H1 (cell line): ENCODE results near the gene RRP7A. TPM values are rescaled to one million over a fixed set of nuclear protein-coding genes. Genes with fewer than 3 reads are reported as not detected.

Experiments
- CTCF ChIA-PET: fragments of 300-600 bp; sonication (Branson Sonifier 250); formaldehyde crosslinking; loops from one replicate; lab custom pipeline; 2021; ENCODE audit not compliant: partially characterized antibody; lab: Charles Lee
- POLR2A ChIA-PET: fragments of 300-600 bp; sonication (Branson Sonifier 250); formaldehyde crosslinking; loops from one replicate; lab custom pipeline; 2021; ENCODE audit warnings: inconsistent platforms; ENCODE audit not compliant: partially characterized antibody; lab: Charles Lee
- DNase-seq, 2 experiments: peaks; one replicate each; pipeline versions ENCODE4 v3.0.0 to v3.0.0-alpha.2; 2010 to 2022; ENCODE audit warnings: low spot score in 2 of 2, low read depth in 1 of 2, mixed read lengths in 1 of 2
- FAIRE-seq: peaks from 2 replicates; lab custom pipeline; 2011; peaks lifted over from hg19 to GRCh38; lab: Jason Lieb, UNC
- H2AFZ ChIP-seq: 2 replicates; pipeline ENCODE4 v1.8.1; 2012; ENCODE audit warnings: low read length, inconsistent platforms
- H2AK5ac ChIP-seq: 2 replicates; pipeline ENCODE4 v1.6.1; 2013; ENCODE audit warnings: low read depth, low read length
- H2BK120ac ChIP-seq: replicated peaks from 2 replicates; pipeline ENCODE3; 2013; ENCODE audit warnings: low read depth, low read length, inconsistent platforms
- H2BK12ac ChIP-seq: 2 replicates; pipeline ENCODE4 v1.6.1; 2013; ENCODE audit warnings: low read depth, low read length
- H2BK15ac ChIP-seq: 2 replicates; pipeline ENCODE4 v1.6.1; 2013; ENCODE audit warnings: low read length
- H2BK20ac ChIP-seq: 2 replicates; pipeline ENCODE4 v1.6.1; 2013; ENCODE audit warnings: low read length
- H2BK5ac ChIP-seq: 2 replicates; pipeline ENCODE4 v1.6.1; 2013; ENCODE audit warnings: low read depth, low read length
- H3K14ac ChIP-seq: 2 replicates; pipeline ENCODE4 v1.6.1; 2013; ENCODE audit warnings: inconsistent platforms; ENCODE audit not compliant: insufficient read length
- H3K18ac ChIP-seq: 2 replicates; pipeline ENCODE4 v1.6.1; 2013; ENCODE audit warnings: low read length; ENCODE audit errors: extremely low read depth
- H3K23ac ChIP-seq: 2 replicates; pipeline ENCODE4 v1.6.1; 2013; ENCODE audit warnings: inconsistent platforms; ENCODE audit not compliant: insufficient read length
- H3K23me2 ChIP-seq: 2 replicates; pipeline ENCODE4 v1.6.1; 2013; ENCODE audit warnings: low read depth, low read length
- H3K27ac ChIP-seq: 2 replicates; pipeline ENCODE4 v1.6.1; 2011; ENCODE audit warnings: low read depth, low read length, inconsistent platforms
- H3K27me3 ChIP-seq, 4 experiments: replicated peaks in 1 of 4; 1 replicate in 1 of 4; 2 replicates in 3 of 4; pipeline versions ENCODE4 v1.6.1 to v1.8.1; 2011 to 2013; ENCODE audit warnings: low read length in 3 of 4, mild to moderate bottlenecking in 3 of 4, inconsistent platforms in 2 of 4, mixed read lengths in 2 of 4, moderate library complexity in 1 of 4; ENCODE audit not compliant: control insufficient read depth in 3 of 4, insufficient read depth in 3 of 4; ENCODE audit errors: extremely low read depth in 1 of 4
- H3K36me3 ChIP-seq, 4 experiments: 2 replicates each; pipeline versions ENCODE4 v1.6.1 to v1.8.1; 2011 to 2013; ENCODE audit warnings: mild to moderate bottlenecking in 4 of 4, low read length in 3 of 4, moderate library complexity in 2 of 4, control low read depth in 1 of 4, inconsistent platforms in 1 of 4; ENCODE audit not compliant: insufficient read depth in 4 of 4, control insufficient read depth in 2 of 4
- H3K4ac ChIP-seq: replicated peaks from 2 replicates; pipeline ENCODE3; 2013; ENCODE audit warnings: low read length, low read depth, mixed read lengths, inconsistent platforms; ENCODE audit not compliant: insufficient read length
- H3K4me1 ChIP-seq, 4 experiments: replicated peaks in 1 of 4; 1 replicate in 1 of 4; 2 replicates in 3 of 4; pipeline versions ENCODE4 v1.6.1 to v1.8.1; 2011 to 2013; ENCODE audit warnings: low read length in 3 of 4, inconsistent platforms in 2 of 4, mixed read lengths in 1 of 4; ENCODE audit not compliant: insufficient read depth in 4 of 4, control insufficient read depth in 3 of 4
- H3K4me2 ChIP-seq, 2 experiments: 2 replicates each; pipeline versions ENCODE4 v1.6.1 to v1.8.1; 2011 to 2013; ENCODE audit warnings: low read depth in 2 of 2, low read length in 2 of 2, control low read depth in 1 of 2, inconsistent platforms in 1 of 2, mild to moderate bottlenecking in 1 of 2; ENCODE audit not compliant: insufficient read depth in 1 of 2
- H3K4me3 ChIP-seq, 4 experiments: fragments of 200-600, 300-600 bp in 1 of 4; sonication (generic), shearing (Covaris generic), sonication (Bioruptor Twin) in 1 of 4; 2 replicates each; pipeline versions ENCODE4 v1.5.1 to v1.8.1; 2011 to 2016; ENCODE audit warnings: low read length in 4 of 4, low read depth in 3 of 4, control low read depth in 2 of 4, inconsistent platforms in 2 of 4, mild to moderate bottlenecking in 2 of 4, mixed read lengths in 1 of 4, moderate library complexity in 1 of 4; ENCODE audit not compliant: insufficient read depth in 2 of 4; ENCODE audit errors: extremely low read depth in 1 of 4
- H3K56ac ChIP-seq: replicated peaks from 2 replicates; pipeline ENCODE3; 2013; ENCODE audit warnings: low read depth, mild to moderate bottlenecking, mixed read lengths, low read length, inconsistent platforms; ENCODE audit not compliant: insufficient read length
- H3K79me1 ChIP-seq: 2 replicates; pipeline ENCODE4 v1.6.1; 2013; ENCODE audit warnings: low read depth, low read length, control low read depth
- H3K79me2 ChIP-seq, 2 experiments: 2 replicates each; pipeline versions ENCODE4 v1.6.1 to v1.8.1; 2012 to 2013; ENCODE audit warnings: low read length in 2 of 2, mild to moderate bottlenecking in 2 of 2, inconsistent platforms in 1 of 2; ENCODE audit not compliant: insufficient read depth in 2 of 2, control insufficient read depth in 1 of 2
- H3K9ac ChIP-seq, 4 experiments: replicated peaks in 1 of 4; 1 replicate in 1 of 4; 2 replicates in 3 of 4; pipeline versions ENCODE4 v1.6.1 to v1.8.1; 2011 to 2013; ENCODE audit warnings: low read depth in 3 of 4, low read length in 3 of 4, control low read depth in 2 of 4, mild to moderate bottlenecking in 2 of 4, moderate library complexity in 2 of 4, inconsistent platforms in 1 of 4; ENCODE audit errors: extremely low read depth in 1 of 4
- H3K9me3 ChIP-seq, 2 experiments: 2 replicates each; pipeline versions ENCODE4 v1.6.1 to v1.8.1; 2012 to 2013; ENCODE audit warnings: mild to moderate bottlenecking in 2 of 2, moderate library complexity in 2 of 2, control low read depth in 1 of 2, inconsistent platforms in 1 of 2, low read depth in 1 of 2, low read length in 1 of 2, mixed read lengths in 1 of 2; ENCODE audit not compliant: insufficient read depth in 2 of 2
- H4K20me1 ChIP-seq, 2 experiments: replicated peaks in 1 of 2; 2 replicates each; pipeline versions ENCODE3 to v1.8.1; 2011 to 2013; ENCODE audit warnings: inconsistent platforms in 2 of 2, low read length in 2 of 2, mild to moderate bottlenecking in 1 of 2; ENCODE audit not compliant: insufficient read depth in 2 of 2, control insufficient read depth in 1 of 2
- H4K5ac ChIP-seq: 2 replicates; pipeline ENCODE4 v1.6.1; 2013; ENCODE audit warnings: low read length, low read depth, mixed read lengths, inconsistent platforms; ENCODE audit not compliant: insufficient read length
- H4K8ac ChIP-seq: 2 replicates; pipeline ENCODE4 v1.8.0; 2013; ENCODE audit warnings: mild to moderate bottlenecking, moderate library complexity, low read length, inconsistent platforms; ENCODE audit not compliant: insufficient read depth; ENCODE audit errors: extremely low read depth
- H4K91ac ChIP-seq: replicated peaks from 2 replicates; pipeline ENCODE3; 2013; ENCODE audit warnings: low read length, mixed read lengths, inconsistent platforms; ENCODE audit not compliant: insufficient read length
- ATF3 ChIP-seq: IDR thresholded peaks from 2 replicates; pipeline ENCODE4 v1.6.1; 2011; ENCODE audit warnings: low read depth, mild to moderate bottlenecking, low read length; ENCODE audit not compliant: insufficient read depth
- BCL11A ChIP-seq, 2 experiments: IDR thresholded peaks; one replicate each; pipeline ENCODE4 v1.6.1; 2011; ENCODE audit warnings: low read depth in 2 of 2, low read length in 2 of 2, mild to moderate bottlenecking in 2 of 2
- BRCA1 ChIP-seq: IDR thresholded peaks from 2 replicates; pipeline ENCODE4 v1.6.1; 2012; ENCODE audit warnings: low read depth, low read length, improper control_type of control experiment
- RAD21 ChIP-seq, 2 experiments: IDR thresholded peaks in 1 of 2; conservative IDR thresholded peaks in 1 of 2; 2 replicates each; pipeline ENCODE4 v1.6.1; 2011; ENCODE audit warnings: low read depth in 2 of 2, low read length in 2 of 2, improper control_type of control experiment in 1 of 2, inconsistent platforms in 1 of 2, mild to moderate bottlenecking in 1 of 2, moderate library complexity in 1 of 2
- SIN3A ChIP-seq, 2 experiments: IDR thresholded peaks in 1 of 2; conservative IDR thresholded peaks in 1 of 2; 2 replicates each; pipeline ENCODE4 v1.6.1; 2011 to 2012; ENCODE audit warnings: low read length in 2 of 2, improper control_type of control experiment in 1 of 2, low read depth in 1 of 2, mild to moderate bottlenecking in 1 of 2
- SIRT6 ChIP-seq: IDR thresholded peaks from one replicate; pipeline ENCODE4 v1.7.1; 2012; ENCODE audit warnings: low read length, inconsistent platforms
- SP2 ChIP-seq: IDR thresholded peaks from 2 replicates; pipeline ENCODE4 v1.6.1; 2012; ENCODE audit warnings: mild to moderate bottlenecking, low read length, inconsistent platforms
- SP4 ChIP-seq: IDR thresholded peaks from 2 replicates; pipeline ENCODE4 v1.6.1; 2012; ENCODE audit warnings: low read length, inconsistent platforms
- SRF ChIP-seq: IDR thresholded peaks from 2 replicates; pipeline ENCODE4 v1.6.1; 2011; ENCODE audit warnings: mild to moderate bottlenecking, low read depth, low read length, moderate library complexity
- TEAD4 ChIP-seq: IDR thresholded peaks from 2 replicates; pipeline ENCODE4 v1.6.1; 2012; ENCODE audit warnings: low read depth, low read length, inconsistent platforms, mixed read lengths
- USF2 ChIP-seq: IDR thresholded peaks from 2 replicates; pipeline ENCODE4 v1.6.1; 2011; ENCODE audit warnings: low read length, improper control_type of control experiment
- WGBS, 2 experiments: shearing (Covaris generic) in 1 of 2; methylation state at CpG; one replicate each; pipeline versions ENCODE4 v1.1.6 to v1.1.7; 2013 to 2015; ENCODE audit warnings: low lambda C conversion rate in 2 of 2, mixed read lengths in 2 of 2, inconsistent platforms in 1 of 2, low coverage in 1 of 2, missing lambda C conversion rate in 1 of 2; ENCODE audit not compliant: insufficient replicate concordance in 2 of 2, insufficient coverage in 1 of 2, insufficient read length in 1 of 2; ENCODE audit errors: extremely low coverage in 1 of 2, missing lambda C conversion rate in 1 of 2; 5-methylcytosine and 5-hydroxymethylcytosine counted together
- polyA plus RNA-seq, 7 experiments: library from polyadenylated mRNA; depleted of rRNA in 3 of 7; stranded (reverse) in 5 of 7; unstranded in 2 of 7; fragments of >200 nt in 5 of 7; fragments of 200-250 nt in 2 of 7; gene quantifications; 1 replicate in 5 of 7; 2 replicates in 1 of 7; 4 replicates in 1 of 7; pipeline versions ENCODE4 v1.2.1 to v1.2.3, GENCODE V29; 2011 to 2013; ENCODE audit warnings: missing spikeins in 2 of 7, mixed read lengths in 2 of 7
- total RNA-seq: library from RNA; stranded (reverse); fragmentation: NEBNext Ultra II Directional; extraction: Animal tissue kit (Norgen Biotek cat#: 25700); gene quantifications from 2 replicates; pipeline ENCODE4 v1.2.1, GENCODE V29; 2021

Gene RRP7A
- total and polyA plus RNA-seq, 2 of the 8 experiments (the other 6 are each of a cell fraction or from before 2014, with no cell fraction given), result 18.4 to 49.0 TPM

GRCh38 chr22:42473484-42474193 is 46.0 kb downstream of the RRP7A start:
- no peak overlapping the region for H4K5ac ChIP-seq
- FAIRE-seq (peak; percentile 95), DNase-seq (no peak)
- H3K27me3 ChIP-seq, result no peaks in the 10 kb centered on the region
- H2BK12ac ChIP-seq, result no peak overlapping the region
- H3K9ac ChIP-seq, result no peak overlapping the region
- no peak overlapping the region for H4K8ac ChIP-seq
- no peak overlapping the region for H3K56ac ChIP-seq
- POLR2A ChIA-PET, result interaction anchor here (0.6 to 0.8 kb wide), 2 partner anchors 9 to 296 kb away, joined by 3 to 7 read pairs; no protein-coding TSS in a partner anchor
- peaks cover 4% of the 10 kb centered on the region; the same call in 1 of the 2 replicates for H3K23me2 ChIP-seq
- no peak overlapping the region for H3K4me2 ChIP-seq
- H2AK5ac ChIP-seq, result no peak overlapping the region
- H3K23ac ChIP-seq, result no peak overlapping the region
- H2BK15ac ChIP-seq, result no peak overlapping the region
- H3K79me1 ChIP-seq, result no peaks in the 10 kb centered on the region
- H3K4me3 ChIP-seq, result no peak overlapping the region
- H3K18ac ChIP-seq, result peak overlapping the region; percentile 75
- H2BK5ac ChIP-seq, result no peak overlapping the region
- no peaks in the 10 kb centered on the region for H3K36me3 ChIP-seq
- H3K79me2 ChIP-seq, result no peaks in the 10 kb centered on the region
- H2BK120ac ChIP-seq, result no peak overlapping the region
- H3K27ac ChIP-seq, result no peak overlapping the region
- H2AFZ ChIP-seq, result no peak overlapping the region
- no peaks in the 10 kb centered on the region for H3K9me3 ChIP-seq
- no peak overlapping the region for H3K14ac ChIP-seq
- WGBS, 2 experiments, result 89% methylated on average over 5 of the region's 5 CpGs; no CpG with 5 or more reads in 1 of the 2 experiments
- 0 out of 7 replicates have a peak, but pooled peaks cover 0 to 1% (median 0%) of the 10 kb centered on the region in 4 experiments for H3K4me1 ChIP-seq
- no peak overlapping the region for H2BK20ac ChIP-seq
- no peak overlapping the region for H3K4ac ChIP-seq
- no peaks in the 10 kb centered on the region for H4K20me1 ChIP-seq
- H4K91ac ChIP-seq, result no peak overlapping the region
- CTCF ChIA-PET, result interaction anchor here (0.6 to 6.4 kb wide), 38 partner anchors 8 to 363 kb away, joined by 3 to 41 read pairs (median 4); partner anchors contain the start of gene NFAM1
- TF ChIP-seq ATF3 (peak; percentile 51; the same call in 1 of the 2 replicates), TEAD4 (no peak), SRF (no peak), BRCA1 (no peak), SIN3A (conservative IDR thresholded peaks at IDR 0.05 in 1 of 2, IDR thresholded peaks at IDR 0.05 in 1 of 2; ENCODE audit: low read depth in 1 of 2, low read length in 2 of 2) (no peak), RAD21 (IDR thresholded peaks at IDR 0.05 in 1 of 2, conservative IDR thresholded peaks at IDR 0.05 in 1 of 2; ENCODE audit: low read depth in 2 of 2, low read length in 2 of 2) (peak; percentile 64 to 72), BCL11A (IDR thresholded peaks at IDR 0.05; ENCODE audit: low read depth in 2 of 2, low read length in 2 of 2) (no peak), SIRT6 (no peak), SP4 (no peak), USF2 (no peak), SP2 (no peak)
